ENCODE measurements around the gene FARP2. TPM values are rescaled to one million over a fixed set of nuclear protein-coding genes. Genes with fewer than 3 reads are reported as not detected.
A peak's percentile ranks its signal among the peaks of the same experiment; 100 is the strongest.
"Not testable (repeated sequence)": the region's sequence is repeated elsewhere in the genome, so short reads cannot be mapped to it uniquely, and the experiment has no call there.

The FARP2 gene
- total RNA-seq, 1 experiment from 2014 or later: 30.4 TPM

DNA sequence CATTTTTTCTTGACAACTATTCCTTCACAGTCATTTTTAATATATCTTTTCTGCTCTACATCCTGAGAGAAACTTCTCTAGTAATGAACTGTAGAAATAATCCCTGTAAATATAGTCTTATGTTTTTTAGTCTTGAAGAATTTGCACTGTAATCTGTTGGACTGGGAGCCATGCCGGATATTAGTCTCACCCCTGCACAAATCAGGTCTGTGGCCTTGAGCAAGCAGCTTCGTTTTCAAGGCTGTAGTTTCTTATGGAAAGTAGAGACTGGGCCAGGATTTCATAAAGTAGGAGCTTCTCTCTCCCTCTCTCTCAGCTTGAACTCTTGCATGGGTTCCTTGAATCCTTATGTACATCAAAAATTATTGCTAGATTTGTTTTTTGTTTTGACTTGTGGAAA is 8.7 kb downstream of the FARP2 start:
- DNase-seq (ENCODE audit: extremely low read depth, low read depth): no peak

DNA sequence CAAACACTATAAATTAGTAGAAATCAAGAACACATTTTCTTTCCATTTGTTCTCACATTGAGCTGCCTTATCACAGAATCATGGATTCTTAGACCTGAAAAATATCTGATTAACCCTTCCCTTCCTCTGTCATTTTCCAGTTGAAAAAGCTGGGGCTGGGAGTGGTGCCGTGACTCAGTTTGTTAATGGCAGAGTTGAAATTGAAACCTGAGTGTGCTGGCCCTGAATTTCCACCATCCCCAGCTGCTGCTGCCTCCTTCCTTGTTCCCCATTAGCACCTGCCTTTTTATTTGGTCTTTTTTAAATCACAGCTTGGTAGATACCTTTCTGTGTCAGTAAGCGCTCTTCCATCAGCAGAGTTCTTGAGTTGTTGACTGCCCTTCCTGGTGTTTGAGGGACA is 10.6 kb downstream of the FARP2 start:
- no peak for DNase-seq (ENCODE audit: extremely low read depth, low read depth)

DNA sequence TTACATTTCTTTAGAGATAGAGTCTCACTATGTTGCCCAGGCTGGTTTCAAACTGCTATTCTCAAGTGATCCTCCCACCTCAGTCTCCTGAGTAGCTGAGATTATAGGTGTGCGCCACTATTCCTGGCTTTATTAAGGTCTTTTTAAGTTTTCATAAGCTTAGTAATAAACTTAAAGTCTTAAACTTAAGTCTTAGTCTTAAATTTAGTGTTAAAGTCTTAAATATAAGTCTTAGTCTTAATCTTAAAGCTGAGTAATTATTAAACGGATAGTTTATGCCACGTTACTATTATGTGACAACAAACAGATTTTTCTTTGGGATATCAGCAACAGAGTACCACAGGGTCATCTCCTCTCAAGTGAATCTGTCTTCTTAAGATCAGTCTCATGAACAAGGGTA is 12.6 kb downstream of the FARP2 start:
- DNase-seq (ENCODE audit: extremely low read depth, low read depth): no peak

DNA sequence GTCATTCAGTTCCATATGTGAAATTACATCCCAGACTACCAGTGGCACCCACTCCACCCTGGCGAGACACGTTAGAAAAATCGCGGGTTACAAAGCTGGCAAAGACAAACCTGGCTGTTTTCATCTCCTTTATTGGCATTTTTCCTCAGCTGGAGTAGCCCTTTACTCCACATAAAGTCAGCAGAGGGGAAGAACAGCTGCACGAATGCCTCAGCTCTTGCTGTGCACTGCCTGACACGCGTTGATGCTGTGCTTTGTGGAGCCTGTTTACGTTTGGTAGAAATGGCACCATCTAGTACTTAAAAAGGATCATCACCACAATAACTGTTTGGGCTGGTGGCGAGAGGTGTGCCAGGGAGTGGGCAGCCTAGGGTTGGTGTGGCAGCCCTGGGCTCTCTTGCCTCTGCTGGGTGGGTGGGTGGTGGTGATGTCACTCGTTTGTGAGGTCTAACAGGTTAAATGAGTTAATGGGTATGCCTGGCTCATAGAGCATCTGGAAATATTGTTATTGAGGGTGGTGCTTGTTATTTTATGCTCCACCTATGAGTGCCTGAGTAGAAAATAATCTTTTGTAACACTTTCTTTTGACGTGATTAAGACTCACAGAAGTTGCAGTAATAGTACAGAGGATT is 16.4 kb downstream of the FARP2 start:
- no peak for DNase-seq (ENCODE audit: extremely low read depth, low read depth)

DNA sequence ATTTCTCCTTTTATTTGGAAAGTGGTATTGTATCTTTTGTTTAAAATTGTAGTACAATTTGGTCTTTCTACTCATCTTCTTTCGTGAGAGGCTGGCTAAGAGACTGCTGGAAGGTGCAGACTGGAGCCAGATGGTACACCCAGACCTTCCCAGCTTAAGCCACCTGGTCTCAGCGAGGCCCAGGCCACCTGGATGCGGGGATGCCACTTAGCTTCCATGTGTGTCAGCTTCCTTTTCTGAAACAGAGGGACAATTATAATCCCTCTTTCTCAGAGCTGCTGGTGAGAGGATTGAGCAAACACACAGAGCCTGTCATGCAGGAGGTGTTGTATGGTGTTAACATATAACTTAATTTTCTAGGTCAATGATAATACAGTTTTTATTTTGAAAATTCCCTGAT is 17.4 kb downstream of the FARP2 start:
- no peak for DNase-seq (ENCODE audit: extremely low read depth, low read depth)

DNA sequence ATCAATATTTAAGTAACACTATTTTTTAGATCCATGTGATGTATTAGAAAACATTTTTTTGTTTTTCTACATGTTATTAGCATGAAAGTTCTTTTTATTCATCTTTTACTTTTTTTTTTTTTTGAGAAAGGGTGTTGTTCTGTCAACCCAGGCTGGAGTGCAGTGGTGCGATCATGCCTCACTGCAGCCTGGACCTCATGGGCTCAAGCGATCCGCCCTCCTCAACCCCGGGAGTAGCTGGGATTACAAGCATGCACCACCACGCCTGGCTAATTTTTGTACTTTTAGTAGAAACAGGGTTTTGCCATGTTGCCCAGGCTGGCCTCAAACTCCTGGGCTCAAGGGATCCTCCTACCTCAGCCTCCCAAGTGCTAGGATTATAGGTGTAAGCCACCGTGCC is 17.8 kb downstream of the FARP2 start:
- DNase-seq (ENCODE audit: extremely low read depth, low read depth): not testable (repeated sequence)

DNA sequence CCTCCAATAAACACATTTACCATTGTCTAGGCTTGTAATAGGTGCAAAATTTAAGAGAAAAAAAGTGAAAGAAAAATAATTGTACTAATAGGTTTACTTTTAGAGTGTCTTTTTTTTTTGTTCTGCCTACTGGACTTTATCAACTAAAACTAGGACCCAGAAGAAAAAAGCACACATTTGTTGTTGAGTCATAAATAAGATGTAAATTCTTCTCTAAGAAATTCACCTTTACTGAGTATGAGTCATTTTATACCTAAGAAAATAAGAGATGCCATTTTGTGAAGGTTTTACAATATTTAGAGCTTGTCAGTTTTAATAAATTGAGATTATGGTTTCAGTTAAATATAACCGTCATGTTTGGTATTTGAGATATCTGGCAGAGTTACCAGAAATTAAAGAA is 19.2 kb downstream of the FARP2 start:
- no peak for DNase-seq (ENCODE audit: extremely low read depth, low read depth)

DNA sequence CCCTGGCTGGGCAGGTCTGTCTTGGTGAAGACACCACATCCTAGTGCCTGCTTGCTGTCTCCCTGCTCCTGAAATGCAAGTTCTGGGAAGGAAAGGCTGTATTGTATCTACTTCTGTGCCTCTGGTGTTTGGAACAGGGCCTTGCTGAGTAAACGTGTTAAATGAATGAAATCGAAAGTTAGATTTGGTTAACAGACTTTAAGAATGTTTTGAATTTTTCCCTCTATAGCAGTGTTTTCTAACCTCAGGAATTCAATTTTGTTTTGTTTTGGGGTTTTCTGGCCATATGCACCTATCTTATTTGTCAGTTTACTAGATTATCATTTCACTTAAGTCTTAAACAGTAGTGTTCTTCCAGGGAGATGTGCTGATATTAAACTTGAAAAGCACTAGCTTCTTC is 20.7 kb downstream of the FARP2 start:
- DNase-seq (ENCODE audit: extremely low read depth, low read depth): no peak

DNA sequence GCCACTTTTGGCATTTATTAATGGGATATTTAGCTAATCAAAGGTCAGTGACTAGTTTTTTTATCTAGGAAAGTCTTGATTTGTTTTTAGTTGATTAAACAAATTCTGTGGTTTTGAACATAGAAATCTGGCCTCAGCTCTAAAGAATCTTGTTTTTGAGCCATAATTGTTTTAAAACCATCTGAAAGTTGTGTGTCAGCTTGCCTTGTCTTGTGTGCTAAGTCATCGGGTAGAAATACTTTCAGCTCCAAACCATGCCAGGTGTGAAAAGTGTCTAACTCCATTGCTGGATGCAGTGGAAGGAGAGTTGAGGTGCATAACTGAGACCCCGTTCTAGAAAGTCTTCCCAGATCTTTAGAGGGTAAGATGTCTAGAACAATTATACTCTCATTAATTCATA is 22.7 kb downstream of the FARP2 start:
- DNase-seq (ENCODE audit: extremely low read depth, low read depth): no peak

DNA sequence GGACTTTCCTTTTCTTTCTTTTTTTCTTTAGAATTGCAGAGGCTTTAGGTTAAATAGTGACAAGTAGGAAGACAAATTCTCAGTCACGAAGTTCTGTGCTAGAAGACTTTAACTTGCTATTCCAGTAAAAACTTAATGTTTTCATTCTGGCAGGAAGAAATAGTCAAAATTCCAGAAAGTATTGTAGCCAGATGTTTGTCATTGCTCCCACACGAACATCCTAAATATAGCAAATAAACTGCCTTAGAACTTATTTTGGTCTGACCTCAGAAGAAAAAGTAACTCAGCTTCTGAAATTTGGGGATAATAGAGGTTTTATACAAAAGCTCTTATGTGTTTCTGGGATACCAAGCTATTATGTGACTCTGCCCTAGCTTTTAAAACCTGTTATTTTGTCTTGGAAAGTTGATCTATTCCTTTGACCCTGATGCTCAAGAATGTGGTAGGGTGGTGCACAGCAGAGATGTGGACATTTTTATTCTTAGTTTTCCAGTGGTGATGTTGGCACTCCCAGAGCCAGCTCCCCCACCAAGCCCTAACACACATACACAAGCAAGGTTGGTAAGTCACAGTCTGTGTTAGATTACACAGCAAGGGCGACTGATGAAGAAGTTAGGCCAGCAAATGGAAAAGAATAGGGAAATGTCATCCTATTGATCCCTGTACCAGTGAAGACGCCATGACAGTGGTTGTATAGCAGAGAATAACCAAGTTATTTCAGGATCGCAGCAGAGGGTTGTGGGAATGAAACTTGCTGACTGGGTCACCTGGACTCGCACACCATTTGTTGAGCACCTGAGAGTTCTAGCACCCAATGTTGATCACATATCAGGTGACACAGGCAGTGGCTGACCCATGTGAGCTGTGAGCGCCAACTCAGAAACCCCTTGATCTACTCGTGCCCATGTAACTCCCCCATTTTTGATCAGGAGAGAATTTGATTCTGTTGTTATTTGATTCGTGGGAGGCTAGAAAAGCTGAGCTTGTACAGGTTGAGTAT is 23.7 kb downstream of the FARP2 start:
- DNase-seq (ENCODE audit: extremely low read depth, low read depth): no peak

DNA sequence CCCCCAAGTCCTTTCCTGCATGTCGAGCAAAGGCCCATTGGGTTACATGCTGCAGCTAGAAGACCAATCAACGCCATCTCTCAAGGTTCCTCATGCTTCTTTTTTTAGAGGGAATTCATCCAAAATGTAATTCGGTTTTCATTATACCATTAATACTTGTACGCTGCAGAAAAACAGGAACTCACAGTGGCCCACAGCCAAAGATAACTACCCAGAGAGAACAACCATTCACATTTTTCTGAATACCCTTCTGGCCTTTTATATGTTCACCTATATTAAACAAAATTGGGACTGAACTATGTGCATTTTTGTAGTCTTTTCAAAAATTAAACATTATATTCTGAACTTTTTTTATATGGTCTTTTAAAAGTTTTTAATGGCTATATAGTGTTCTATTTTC is 25.8 kb downstream of the FARP2 start:
- DNase-seq (ENCODE audit: extremely low read depth, low read depth): no peak

DNA sequence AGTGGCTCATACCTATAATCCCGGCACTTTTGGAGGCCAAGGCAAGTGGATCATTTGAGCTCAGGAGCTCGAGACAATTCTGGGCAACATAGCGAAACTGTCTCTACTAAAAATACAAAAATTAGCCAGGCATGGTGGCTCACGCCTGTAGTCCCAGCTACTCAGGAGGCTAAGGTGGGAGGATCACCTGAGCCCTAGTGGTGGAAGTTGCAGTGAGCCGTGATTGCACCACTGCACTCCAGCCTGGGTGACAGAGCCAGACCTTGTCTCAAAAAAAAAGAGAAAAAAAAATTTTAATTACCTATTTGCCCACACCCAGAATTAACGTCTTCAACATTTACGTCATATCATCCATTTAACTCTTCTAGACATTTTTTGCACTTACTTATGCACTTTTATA is 29.4 kb downstream of the FARP2 start:
- not testable (repeated sequence) for DNase-seq (ENCODE audit: extremely low read depth, low read depth)

DNA sequence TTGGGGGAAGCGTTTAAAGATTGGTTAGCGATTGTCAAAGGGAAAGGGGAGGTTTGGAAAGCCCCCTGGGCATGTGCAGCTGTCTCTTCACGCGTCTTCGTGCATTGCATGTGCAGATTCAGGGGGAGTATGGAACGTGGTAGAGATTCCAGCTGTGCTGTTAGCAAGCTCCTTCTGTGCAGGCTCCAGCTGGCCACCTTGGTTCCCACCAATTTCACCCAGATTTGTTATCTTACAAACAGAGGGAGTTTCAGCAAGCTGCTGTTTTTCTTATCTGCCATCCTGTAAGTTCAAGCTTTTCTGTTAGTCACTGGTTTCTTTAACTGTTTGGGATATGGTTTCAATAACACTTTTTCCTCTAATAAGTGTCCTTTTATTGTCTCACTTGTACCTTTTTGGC is 30.4 kb downstream of the FARP2 start:
- DNase-seq (ENCODE audit: extremely low read depth, low read depth): no peak

DNA sequence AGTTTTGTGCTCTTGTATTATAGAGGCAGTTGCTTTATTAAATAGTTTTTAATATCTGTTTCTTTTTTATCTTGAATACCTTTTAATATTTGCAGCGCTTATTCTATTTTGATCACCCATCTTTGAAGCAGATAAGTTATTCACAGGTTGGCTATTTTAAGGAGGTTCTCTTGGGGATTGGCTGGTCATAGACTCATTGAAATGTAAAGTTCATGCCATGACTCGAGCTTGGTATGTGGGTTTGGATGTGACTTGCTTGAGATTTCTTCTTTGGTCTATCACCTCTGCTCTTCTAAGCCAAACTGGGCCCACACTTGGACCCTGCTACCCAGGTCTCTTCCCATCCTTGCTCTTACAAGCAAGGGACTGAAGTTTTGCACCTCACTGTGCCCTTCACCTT is 33.6 kb downstream of the FARP2 start:
- no peak for DNase-seq (ENCODE audit: extremely low read depth, low read depth)

DNA sequence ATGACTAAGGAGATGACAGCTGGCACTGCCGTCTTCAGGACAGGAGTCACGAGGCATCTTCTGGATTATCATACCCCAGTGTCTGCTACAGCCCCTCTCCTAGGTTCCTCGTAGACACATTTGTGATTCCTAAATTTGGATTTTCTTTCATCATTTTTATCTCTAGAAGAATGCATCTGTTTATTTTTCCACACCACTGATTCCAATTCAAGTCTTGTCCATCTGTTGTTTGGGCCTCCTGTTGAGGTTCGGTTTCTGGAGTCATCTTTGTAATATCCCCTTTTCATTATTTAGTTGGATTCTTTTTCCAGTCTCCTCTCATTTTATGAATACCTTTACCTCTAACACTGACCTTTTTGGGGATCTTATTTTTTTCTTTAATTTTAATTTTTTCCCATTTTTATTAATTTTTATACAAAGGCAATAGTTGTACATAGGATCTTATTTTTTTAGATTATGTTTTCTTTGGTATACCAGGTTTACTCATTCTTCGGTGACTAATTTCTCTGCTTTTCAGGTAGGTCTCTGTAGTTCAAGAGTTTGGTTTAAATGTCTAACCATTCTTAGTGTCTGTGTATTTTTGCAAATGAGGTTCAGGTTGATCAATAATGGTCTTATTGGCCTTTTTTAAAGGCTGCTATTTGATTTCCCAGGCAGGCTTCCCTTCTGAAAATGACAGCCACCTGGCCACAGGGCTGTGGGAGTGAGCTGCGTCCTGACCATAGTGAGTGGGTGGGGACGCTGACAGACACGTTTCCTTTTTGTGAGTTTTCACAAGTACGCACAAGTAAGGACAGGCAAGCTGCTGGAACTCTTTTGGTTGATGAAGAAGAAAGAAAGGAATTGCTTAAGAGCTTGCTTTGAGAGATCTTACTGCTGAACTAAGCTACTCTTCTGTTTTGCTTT is 34.5 kb downstream of the FARP2 start:
- DNase-seq (ENCODE audit: extremely low read depth, low read depth): no peak

DNA sequence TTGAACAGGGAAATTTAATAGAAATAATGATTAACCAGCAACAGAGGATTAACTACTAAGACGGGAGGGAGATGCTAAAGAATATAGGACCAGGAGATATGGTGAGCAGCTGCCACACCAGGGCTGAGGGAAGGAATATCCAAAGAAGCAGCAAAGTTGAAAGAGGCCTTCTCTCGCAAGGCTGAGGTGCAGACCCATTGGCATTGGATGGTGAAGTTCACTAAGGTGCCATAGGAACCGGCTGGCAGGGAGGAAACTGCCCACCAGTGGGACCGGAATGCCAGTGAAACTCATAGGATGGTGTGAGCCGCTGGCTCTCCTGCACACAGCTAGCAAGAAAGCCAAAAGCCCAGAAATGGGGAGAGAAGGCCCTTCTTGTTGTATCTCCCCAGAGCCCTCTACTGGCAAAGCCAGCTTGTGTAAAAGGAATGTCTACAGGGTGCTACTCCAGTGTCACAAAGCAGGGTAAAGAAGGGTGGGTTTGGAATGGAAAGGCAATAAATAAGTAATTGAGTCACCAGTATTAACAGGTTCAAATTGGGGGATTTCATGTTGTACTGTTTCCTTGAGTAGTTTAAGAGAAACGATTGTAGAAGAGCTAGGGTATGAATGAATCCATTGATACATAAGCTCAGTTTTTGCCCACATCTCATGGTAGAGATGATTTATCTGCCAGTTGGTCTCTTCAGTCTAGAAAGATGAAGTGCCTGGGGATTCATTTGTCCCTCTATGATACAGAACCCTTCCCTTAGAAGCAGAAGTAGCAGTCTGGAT is 36.0 kb downstream of the FARP2 start:
- peak; percentile 6 for DNase-seq (ENCODE audit: extremely low read depth, low read depth)

DNA sequence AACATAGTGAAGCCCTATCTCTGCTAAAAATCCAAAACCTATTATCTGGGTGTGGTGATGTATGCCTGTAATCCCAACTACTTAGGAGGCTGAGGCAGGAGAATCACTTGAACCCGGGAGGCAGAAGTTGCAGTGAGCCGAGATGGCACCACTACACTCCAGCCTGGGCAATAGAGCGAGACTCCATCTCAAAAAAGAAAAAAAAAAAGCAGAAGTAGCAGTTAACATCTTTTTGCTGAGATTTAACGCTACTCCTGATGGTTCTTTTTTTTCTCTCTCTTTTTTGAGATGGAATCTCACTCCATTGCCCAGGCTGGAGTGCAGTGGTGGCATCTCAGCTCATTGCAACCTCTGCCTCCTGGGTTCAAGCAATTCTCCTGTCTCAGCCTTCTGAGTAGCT is 36.7 kb downstream of the FARP2 start:
- not testable (repeated sequence) for DNase-seq (ENCODE audit: extremely low read depth, low read depth)

DNA sequence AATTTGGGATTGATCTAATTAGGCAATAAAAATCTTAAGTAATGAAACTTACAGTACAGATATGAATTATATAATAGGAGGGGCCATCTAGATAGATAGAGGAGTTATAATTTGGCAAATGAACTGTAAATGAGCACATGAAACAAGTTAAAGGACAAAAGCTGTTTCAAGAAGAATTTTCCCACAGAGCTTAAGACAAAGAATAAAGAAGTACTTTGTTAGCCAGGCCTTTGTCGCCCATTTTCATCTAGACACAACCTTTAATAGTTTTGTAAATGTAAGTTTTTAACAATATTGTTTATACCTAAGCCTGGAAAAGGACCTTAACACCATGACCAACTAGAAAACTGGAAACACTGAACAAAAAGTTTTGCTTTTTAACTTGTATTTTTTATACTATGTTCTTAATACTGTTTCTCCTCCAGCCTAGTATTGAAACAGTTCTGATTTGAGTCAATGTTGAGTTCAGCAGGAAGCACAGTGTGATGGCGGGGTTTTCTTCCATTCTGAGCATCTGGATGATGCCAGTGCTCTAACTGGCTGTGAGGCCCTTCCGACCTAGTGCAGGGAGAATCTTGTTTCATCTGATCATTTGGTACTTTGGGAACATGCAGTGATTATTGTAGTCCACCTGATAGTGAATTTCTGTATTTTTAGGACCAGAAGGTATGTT is 37.6 kb downstream of the FARP2 start:
- no peak for DNase-seq (ENCODE audit: extremely low read depth, low read depth)

DNA sequence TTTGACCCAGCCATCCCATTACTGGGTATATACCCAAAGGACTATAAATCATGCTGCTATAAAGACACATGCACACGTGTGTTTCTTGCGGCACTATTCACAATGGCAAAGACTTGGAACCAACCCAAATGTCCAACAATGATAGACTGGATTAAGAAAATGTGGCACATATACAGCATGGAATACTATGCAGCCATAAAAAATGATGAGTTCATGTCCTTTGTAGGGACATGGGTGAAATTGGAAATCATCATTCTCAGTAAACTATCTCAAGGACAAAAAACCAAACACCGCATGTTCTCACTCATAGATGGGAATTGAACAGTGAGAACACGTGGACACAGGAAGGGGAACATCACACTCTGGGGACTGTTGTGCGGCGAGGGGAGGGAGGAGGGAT is 40.7 kb downstream of the FARP2 start:
- DNase-seq (ENCODE audit: extremely low read depth, low read depth): not testable (repeated sequence)
